GM18508 (cell line): ENCODE measurements around the gene IGFALS.

Source experiments
- ATAC-seq: cut with Tn5 transposase; IDR thresholded peaks from one replicate; pipeline ENCODE4 v1.9.1; 2021; ENCODE audit warnings: moderate number of reproducible peaks; ENCODE audit not compliant: insufficient read depth, unreplicated experiment

The IGFALS gene

DNA sequence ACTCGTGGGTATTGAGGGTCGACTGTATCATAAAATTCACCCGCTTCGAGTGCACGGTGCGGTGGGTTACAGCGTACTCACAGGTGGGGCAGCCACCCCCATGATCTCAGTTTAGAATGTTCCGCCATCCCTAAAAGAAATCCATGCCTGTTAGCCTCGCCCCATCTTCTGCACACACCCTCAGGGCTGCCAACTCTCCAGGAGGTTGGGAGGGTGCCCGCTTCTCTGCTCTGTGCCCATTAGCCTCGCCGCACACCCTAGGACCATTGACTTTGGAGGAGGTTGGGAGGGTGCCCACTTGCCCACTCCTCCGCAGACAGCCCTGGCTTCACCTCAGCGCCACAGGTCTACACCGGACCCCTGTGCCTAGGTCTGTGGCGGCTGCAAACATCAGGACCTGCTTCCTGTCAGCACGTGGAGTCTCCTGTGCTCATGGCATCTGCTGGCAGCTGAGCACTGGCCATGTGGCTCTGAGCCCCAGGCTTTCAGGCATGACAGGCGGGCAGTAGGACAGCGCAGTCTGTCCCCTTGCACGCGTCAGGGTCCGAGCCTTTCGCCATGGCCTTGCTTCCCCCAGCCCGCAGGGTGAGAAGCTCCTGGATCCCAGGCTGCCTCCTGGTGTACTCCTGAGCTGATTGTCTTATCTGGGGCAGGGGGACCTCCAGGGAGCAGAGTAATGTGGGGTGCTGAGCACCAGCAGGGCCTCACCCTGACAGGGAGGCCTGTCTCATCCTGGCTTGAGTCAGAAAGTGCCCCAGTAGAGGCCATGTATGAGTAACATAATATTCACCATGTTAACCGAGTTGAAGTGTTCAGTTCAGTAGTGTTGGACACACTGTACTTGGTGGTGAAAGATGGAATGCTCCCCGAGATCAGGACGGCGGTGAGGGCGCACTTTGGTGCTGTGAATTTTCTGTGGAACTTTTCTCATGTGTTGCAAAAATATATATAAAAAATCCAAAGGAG is 44.1 kb downstream of the IGFALS start:
- no peak for ATAC-seq

DNA sequence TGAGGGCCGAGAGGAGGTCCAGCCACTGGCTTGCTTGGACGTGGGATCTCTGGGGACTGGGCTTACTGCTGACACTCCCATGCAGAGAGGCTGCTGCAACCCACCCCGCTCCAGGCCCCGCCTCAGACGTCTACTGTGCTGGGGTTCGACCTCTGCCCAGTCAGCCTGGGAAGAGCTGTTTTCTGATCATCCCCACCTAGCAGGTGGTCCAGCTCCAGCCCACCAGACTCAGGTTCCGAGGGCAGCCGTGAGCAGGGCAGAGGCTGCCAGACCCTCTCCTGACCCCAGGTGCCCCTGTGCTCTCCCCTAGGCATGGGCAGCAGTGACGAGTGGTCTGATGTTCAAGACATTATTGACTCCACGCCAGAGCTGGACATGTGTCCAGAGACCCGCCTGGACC is 45.6 kb downstream of the IGFALS start:
- ATAC-seq = no peak

DNA sequence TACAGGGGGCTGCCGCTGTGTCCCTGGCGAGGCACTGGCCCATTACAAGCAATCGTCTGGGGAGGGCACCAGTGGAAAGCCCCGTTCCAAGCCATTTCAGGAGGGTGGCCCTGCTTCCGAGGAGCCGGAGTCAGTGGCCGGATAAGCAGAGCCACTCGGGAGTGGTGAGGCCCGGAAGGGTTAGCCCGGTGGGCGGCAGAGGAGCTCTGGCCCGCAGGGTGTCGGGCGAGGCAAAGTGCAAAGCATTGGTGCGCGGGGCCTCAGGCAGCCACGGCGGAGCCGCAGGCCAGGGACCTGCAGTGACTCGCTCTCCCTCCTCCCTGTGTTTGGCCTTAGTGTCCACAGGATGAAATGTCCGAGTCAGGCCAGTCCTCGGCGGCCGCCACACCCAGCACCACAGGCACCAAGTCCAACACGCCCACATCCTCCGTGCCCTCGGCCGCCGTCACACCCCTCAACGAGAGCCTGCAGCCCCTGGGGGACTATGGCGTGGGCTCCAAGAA is 46.8 kb downstream of the IGFALS start:
- ATAC-seq = no peak

DNA sequence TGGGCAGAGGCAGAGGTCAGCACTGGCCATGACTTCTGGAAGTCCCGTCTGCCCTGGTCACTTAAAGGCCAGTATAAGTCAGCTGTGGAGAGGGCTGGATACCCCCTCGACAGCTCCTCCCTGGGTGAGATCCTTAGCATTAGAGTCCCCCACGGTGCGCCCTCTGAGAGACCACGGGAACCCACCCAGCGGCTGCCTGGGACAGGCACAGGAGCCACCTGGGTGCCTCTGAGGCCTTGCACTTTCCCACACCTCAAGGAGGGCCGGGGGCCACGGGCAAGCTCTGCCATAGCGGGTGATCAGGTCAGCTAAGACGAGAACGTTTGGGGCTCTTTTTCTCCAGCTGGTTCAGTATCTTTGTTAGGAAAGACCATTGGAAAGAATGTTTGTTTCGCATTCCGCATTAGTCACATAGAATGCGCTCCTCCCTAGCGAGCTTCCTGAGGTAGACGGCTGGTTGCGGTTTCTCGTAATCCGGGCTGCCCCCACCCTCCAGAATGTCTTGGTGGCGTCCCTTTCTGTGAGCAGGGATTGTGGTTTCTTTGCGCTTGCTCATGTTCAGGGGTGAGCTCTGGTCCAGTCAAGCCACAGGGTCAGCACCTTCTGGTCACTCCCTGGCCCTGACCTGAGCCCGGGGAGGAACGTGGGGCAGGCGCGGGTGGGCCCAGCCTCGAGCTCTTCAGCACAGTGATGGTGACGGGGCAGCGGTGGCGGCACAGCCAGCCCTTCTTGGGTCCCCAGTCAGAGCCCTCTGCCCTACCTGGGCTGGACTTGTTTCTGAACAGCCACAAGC is 47.4 kb downstream of the IGFALS start:
- no peak for ATAC-seq

DNA sequence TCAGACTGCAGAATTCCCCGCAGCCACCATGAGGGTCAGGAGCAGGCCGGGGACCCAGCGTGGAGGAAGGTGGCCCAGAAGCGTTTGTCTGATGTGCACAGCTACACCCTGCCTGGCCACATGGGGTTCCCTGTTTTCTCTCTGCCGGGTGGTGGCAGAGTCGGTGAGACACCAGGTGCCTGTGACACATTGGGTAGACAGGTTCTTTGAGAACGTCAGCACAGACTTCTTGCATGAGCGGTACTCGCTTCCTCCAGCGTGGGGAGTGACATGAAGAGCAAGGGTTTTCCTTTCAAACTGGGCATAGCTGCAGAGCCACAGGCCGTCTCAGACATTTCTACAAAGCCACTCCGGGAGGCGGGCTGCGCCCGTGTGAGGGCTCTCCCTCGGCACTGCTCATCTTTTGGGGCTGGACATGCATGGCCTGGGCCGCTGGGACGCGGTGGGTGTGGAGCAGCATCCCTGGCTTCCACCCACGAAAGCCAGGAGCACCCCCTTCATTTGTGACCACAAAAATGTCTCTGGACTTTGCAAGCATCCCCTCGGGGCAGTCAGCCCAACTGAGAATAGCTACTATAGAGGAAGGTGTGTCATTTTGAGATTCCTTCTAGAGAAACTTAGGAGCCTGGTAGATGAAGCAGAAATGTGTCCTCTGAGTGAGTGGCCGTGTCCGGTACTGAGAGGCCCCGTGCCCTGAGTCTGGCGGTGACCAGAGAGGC is 48.2 kb downstream of the IGFALS start:
- ATAC-seq = no peak

DNA sequence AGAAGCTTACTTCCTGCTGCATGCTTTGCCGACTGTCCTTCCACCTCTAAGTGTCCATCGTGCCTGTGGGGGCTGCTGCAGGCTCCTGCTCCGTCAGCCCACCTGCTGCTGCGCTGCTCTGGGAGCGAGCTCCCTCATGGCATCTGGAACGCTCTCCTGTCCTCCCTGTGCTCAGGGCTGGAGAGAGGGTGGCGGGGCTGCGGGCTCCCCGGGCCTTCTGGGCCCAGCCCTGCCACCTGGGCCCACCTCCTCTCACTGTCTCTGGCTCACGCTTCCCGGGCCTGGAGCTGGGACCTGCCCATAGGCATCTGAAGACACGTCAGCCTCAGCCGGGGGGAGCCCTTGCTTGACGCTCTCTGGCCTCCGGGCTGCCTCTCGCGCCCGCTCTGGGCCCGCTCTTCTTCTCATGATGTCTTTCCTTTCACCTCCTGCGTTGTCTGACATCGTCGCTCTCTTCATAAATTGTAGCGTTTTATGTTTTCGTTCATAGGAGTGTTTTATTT is 49.1 kb downstream of the IGFALS start:
- ATAC-seq = no peak

DNA sequence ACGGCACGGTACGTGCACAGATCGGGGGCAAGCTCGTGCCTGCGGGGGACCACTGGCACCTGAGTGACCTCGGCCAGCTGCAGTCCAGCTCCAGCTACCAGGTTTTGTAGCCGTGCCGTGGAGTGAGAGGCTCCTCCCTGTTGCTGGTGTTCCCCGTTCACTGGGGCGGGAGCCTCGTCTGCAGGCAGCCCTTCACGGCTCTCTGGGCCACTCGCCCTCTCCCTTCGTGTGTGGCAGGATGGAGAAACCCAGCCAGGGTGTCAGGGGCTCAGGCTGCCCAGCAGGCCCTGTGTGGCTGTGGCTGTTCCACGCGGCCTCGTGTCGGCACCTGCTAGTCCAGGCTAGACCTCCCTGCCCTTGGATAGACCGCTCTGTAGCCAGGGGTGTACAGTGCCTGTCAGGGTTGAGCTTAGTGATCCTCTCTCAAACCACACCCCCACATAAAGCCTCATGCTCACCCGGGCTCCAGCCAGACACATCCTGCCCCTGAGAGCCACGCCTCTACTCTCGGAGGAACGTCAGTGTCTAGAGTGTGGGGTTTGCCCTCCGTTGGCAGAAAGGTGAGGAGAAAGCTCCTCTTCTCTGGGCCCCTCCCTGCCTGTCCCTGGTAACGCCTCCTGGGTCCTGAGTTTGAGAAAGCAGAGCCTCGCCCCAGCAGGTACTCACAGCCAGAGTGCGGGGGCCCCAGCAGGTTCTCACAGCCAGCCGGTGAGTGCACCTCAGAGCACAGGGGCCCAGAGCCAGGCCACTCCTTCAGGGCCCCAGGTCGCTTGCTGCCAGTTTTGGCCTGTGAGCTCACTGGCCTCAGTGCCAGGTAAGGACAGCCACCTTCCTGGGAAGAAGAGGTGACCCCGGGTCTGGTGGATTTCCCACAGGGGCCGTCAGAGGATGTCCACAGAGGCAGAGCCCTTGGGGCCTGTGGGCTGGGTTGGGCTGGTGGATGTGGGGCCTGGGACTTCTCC is 49.8 kb downstream of the IGFALS start:
- ATAC-seq = no peak

DNA sequence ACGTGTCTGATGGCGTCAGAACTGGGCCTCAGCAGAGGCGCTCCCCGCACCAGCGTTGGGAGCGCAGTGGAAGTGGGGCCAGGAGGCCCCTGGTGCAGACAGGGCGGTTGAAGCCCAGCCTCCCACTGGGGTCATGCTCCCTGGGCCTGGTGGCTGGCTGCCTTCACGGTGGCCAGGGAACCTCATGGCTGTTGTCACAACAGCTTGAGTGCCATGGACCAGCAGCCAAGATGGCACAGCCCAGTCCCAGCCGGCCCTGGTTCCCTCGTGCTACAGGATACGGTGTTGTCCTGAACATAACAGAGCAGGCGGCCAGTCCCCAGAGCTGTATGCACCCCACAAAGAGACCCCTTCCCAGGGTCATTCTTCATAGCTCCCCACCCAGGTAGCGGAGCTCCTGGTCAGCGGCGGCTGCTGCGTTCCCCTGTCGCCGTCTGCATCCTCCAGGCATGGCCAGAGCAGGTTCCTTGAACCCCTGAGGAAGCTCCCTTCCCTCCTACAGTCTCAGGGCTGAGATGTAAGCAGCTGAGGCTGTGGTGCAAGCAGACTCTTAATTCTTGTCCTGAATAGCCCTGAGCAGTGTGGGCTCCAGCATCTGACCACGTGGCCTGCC is 51.8 kb downstream of the IGFALS start:
- ATAC-seq = no peak

DNA sequence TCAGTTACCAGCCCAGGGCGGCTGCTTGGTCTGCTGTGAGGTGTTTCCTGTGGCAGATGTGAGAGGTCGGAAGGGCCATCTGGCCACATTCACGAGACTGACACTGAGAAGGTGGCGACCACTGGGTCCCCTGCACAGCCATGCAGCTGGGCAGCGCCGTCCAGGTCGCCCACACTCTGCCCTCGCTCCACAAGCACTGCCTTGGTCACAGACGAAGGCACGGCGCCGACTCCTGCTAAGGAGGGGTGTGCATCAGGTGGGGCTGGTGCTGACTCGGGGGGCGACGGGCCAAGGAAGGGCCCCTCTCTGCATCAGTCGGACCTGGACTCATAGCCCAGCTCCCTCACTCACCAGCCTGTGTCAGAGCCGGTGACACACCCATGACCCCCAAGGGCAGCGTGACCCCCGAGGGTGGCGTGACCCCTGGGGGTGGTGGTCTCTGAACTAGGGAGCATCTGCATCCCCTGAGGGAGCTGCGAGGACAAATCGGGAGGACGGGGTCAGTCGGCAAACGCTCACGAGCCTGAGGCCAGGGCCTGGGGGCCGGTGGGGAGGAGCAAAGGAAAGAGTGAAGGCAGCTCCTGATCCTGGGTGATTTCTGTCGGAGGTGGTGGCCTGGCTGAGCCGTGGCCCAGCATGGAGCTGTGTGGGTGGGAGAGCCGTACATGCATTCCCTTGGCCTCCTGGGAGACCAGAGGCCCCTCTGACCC is 52.6 kb downstream of the IGFALS start:
- no peak for ATAC-seq
